GM12891 (cell line): Measurements from ENCODE around the gene GDPD5.

ENCODE experiments used
- POLR2A ChIP-seq: IDR thresholded peaks from 2 replicates; pipeline ENCODE4 v1.6.1; 2011; ENCODE audit warnings: low read depth, low read length, control low read depth
- TAF1 ChIP-seq: IDR thresholded peaks from 2 replicates; pipeline ENCODE4 v1.6.1; 2011; ENCODE audit warnings: low read depth, low read length, control low read depth

- TF ChIP-seq POLR2A, result no peak
- TF ChIP-seq TAF1, result no peak
Observed at GRCh38 chr11:75400146-75400865, 125.4 kb downstream of the GDPD5 start.
